ENCODE results near the gene TBC1D20. TPM values are rescaled to one million over a fixed set of nuclear protein-coding genes. Genes with fewer than 3 reads are reported as not detected.

Gene TBC1D20
- total RNA-seq, 1 donor from 2014 or later: 31.8 TPM

GRCh38 chr20:401682-402495 lies 60.4 kb downstream of the TBC1D20 start:
- TF ChIP-seq CTCF (conservative IDR thresholded peaks at IDR 0.05): no peak
- Mint-ChIP-seq H3K27me3 (no peaks in the 10 kb centered on the region), H3K4me3 (peak overlapping the region; percentile 44), H3K9me3 (no peaks in the 10 kb centered on the region), H3K4me1 (ENCODE audit: unreplicated experiment) (peaks cover 9% of the 10 kb centered on the region), H3K36me3 (no peaks in the 10 kb centered on the region), H3K27ac (peak overlapping the region; percentile 75)
- DNase-seq (ENCODE audit: extremely low spot score, unreplicated experiment): no peak

GRCh38 chr20:400454-401275 lies 61.7 kb downstream of the TBC1D20 start:
- DNase-seq (ENCODE audit: extremely low spot score, unreplicated experiment): no peak
- H3K36me3 Mint-ChIP-seq: no peaks in the 10 kb centered on the region
- peak overlapping the region; percentile 9 for H3K27ac Mint-ChIP-seq
- no peaks in the 10 kb centered on the region for H3K27me3 Mint-ChIP-seq
- H3K4me3 Mint-ChIP-seq: no peak overlapping the region
- peaks cover 6% of the 10 kb centered on the region for H3K4me1 Mint-ChIP-seq (ENCODE audit: unreplicated experiment)
- H3K9me3 Mint-ChIP-seq: no peaks in the 10 kb centered on the region
- TF ChIP-seq CTCF (conservative IDR thresholded peaks at IDR 0.05): no peak

- Mint-ChIP-seq H3K36me3 (no peaks in the 10 kb centered on the region), H3K4me3 (no peak overlapping the region), H3K4me1 (ENCODE audit: unreplicated experiment) (peaks cover 6% of the 10 kb centered on the region), H3K27ac (no peak overlapping the region), H3K9me3 (no peaks in the 10 kb centered on the region), H3K27me3 (no peaks in the 10 kb centered on the region)
- TF ChIP-seq CTCF (conservative IDR thresholded peaks at IDR 0.05): no peak
- DNase-seq (ENCODE audit: extremely low spot score, unreplicated experiment): no peak
These were observed 62.2 kb downstream of the TBC1D20 start for GRCh38 chr20:400128-400453.

GRCh38 chr20:399182-399707 lies 63.1 kb downstream of the TBC1D20 start:
- Mint-ChIP-seq H3K9me3 (no peaks in the 10 kb centered on the region), H3K27ac (no peak overlapping the region)

More at GRCh38 chr20:399182-399707, 63.1 kb downstream of the TBC1D20 start:
- no peak for TF ChIP-seq CTCF (conservative IDR thresholded peaks at IDR 0.05)
- no peak overlapping the region for H3K4me3 Mint-ChIP-seq
- H3K4me1 Mint-ChIP-seq (ENCODE audit: unreplicated experiment): peaks cover 6% of the 10 kb centered on the region
- DNase-seq (ENCODE audit: extremely low spot score, unreplicated experiment): no peak
- H3K36me3 Mint-ChIP-seq: no peaks in the 10 kb centered on the region
- no peaks in the 10 kb centered on the region for H3K27me3 Mint-ChIP-seq
